ENCODE results near the gene CHST7.

- TF ChIP-seq CTCF (IDR thresholded peaks at IDR 0.05) = no peak
- TF ChIP-seq POLR2A (IDR thresholded peaks at IDR 0.05) = no peak
- no peak for TF ChIP-seq POLR2AphosphoS5 (IDR thresholded peaks at IDR 0.05)
These were observed 53.0 kb downstream of the CHST7 start for GRCh38 chrX:46626566-46626965.

Measured in prostate gland (tissue), 2 donors.